WTC11 (cell line): ENCODE measurements around the gene OGFOD1. TPM values are rescaled to one million over a fixed set of nuclear protein-coding genes. Genes with fewer than 3 reads are reported as not detected.

Experiments used
- ATAC-seq: fragments of 200-7000 bp; cut with Tn5 transposase; 2 replicates; pipeline ENCODE4 v1.10.0; 2021; ENCODE audit warnings: mild to moderate bottlenecking, moderate library complexity
- CTCF ChIA-PET: fragments of 300-600 bp; sonication (Branson Sonifier 250); formaldehyde crosslinking; loops from one replicate; lab custom pipeline; 2021; ENCODE audit warnings: antibody characterized with exemption; lab: Charles Lee
- POLR2A ChIA-PET: fragments of 350-600 bp; sonication (Branson Sonifier 250); formaldehyde crosslinking; loops from one replicate; lab custom pipeline; 2021; ENCODE audit warnings: antibody characterized with exemption; lab: Charles Lee
- DNase-seq: peaks from one replicate; pipeline ENCODE4 v3.0.0; 2021; ENCODE audit warnings: low spot score
- H3K27ac Mint-ChIP-seq: 2 replicates; pipeline ENCODE4 v1.8.0; 2021; ENCODE audit warnings: mixed read lengths
- H3K27me3 Mint-ChIP-seq: 2 replicates; pipeline ENCODE4 v1.8.0; 2021; ENCODE audit warnings: low read depth, mild to moderate bottlenecking, moderate library complexity, mixed read lengths
- H3K36me3 Mint-ChIP-seq: 2 replicates; pipeline ENCODE4 v1.8.0; 2021; ENCODE audit warnings: mixed read lengths
- H3K4me1 Mint-ChIP-seq: 2 replicates; pipeline ENCODE4 v1.8.0; 2022; ENCODE audit warnings: mixed read lengths
- H3K4me3 Mint-ChIP-seq: 2 replicates; pipeline ENCODE4 v1.8.0; 2021; ENCODE audit warnings: mild to moderate bottlenecking, moderate library complexity, mixed read lengths
- H3K9me3 Mint-ChIP-seq: 2 replicates; pipeline ENCODE4 v1.8.0; 2021; ENCODE audit warnings: mixed read lengths
- ARID4B ChIP-seq: sonication (generic); formaldehyde crosslinking; IDR thresholded peaks from 2 replicates; pipeline ENCODE4 v1.8.0; 2023; ENCODE audit warnings: missing genetic modification reagents, mild to moderate bottlenecking, borderline replicate concordance
- CBFB ChIP-seq: sonication (generic); formaldehyde crosslinking; IDR thresholded peaks from 2 replicates; pipeline ENCODE4 v1.8.1; 2022; ENCODE audit warnings: mild to moderate bottlenecking, low read depth, missing genetic modification reagents
- E2F4 ChIP-seq: sonication (generic); formaldehyde crosslinking; IDR thresholded peaks from 2 replicates; pipeline ENCODE4 v1.8.1; 2022; ENCODE audit warnings: low read depth, mild to moderate bottlenecking, moderate library complexity, missing genetic modification reagents, borderline replicate concordance
- FOXK1 ChIP-seq: sonication (generic); formaldehyde crosslinking; IDR thresholded peaks from 2 replicates; pipeline ENCODE4 v1.8.0; 2022; ENCODE audit warnings: mild to moderate bottlenecking, moderate library complexity, missing genetic modification reagents
- IRF1 ChIP-seq: sonication (generic); formaldehyde crosslinking; IDR thresholded peaks from 2 replicates; pipeline ENCODE4 v1.8.0; 2023; ENCODE audit warnings: missing genetic modification reagents
- MLX ChIP-seq: sonication (generic); formaldehyde crosslinking; IDR thresholded peaks from 2 replicates; pipeline ENCODE4 v1.8.1; 2023; ENCODE audit warnings: mild to moderate bottlenecking, missing genetic modification reagents, moderate library complexity
- MYBL2 ChIP-seq: sonication (generic); formaldehyde crosslinking; IDR thresholded peaks from 2 replicates; pipeline ENCODE4 v1.8.1; 2023; ENCODE audit warnings: mild to moderate bottlenecking, moderate library complexity, missing genetic modification reagents
- NFE2L1 ChIP-seq: sonication (generic); formaldehyde crosslinking; IDR thresholded peaks from 2 replicates; pipeline ENCODE4 v1.8.1; 2023; ENCODE audit warnings: missing genetic modification reagents
- NFYB ChIP-seq: sonication (generic); formaldehyde crosslinking; conservative IDR thresholded peaks from 2 replicates; pipeline ENCODE4 v1.8.0; 2022; ENCODE audit warnings: low read depth, missing genetic modification reagents
- NR3C1 ChIP-seq: sonication (generic); formaldehyde crosslinking; conservative IDR thresholded peaks from 2 replicates; pipeline ENCODE4 v1.8.1; 2023; ENCODE audit warnings: low read depth, mild to moderate bottlenecking, missing genetic modification reagents
- PRRX2 ChIP-seq: fragments of 250-450 bp; sonication (Bioruptor Pico); IDR thresholded peaks from 2 replicates; pipeline ENCODE4 v1.8.0; 2021; ENCODE audit warnings: mild to moderate bottlenecking
- SMAD4 ChIP-seq: sonication (generic); formaldehyde crosslinking; IDR thresholded peaks from 2 replicates; pipeline ENCODE4 v1.8.0; 2022; ENCODE audit warnings: mild to moderate bottlenecking, missing genetic modification reagents
- SOX15 ChIP-seq: fragments of 250-450 bp; sonication (Bioruptor Pico); IDR thresholded peaks from 2 replicates; pipeline ENCODE4 v1.9.0; 2021; ENCODE audit warnings: mild to moderate bottlenecking
- TEAD4 ChIP-seq: sonication (generic); formaldehyde crosslinking; IDR thresholded peaks from 2 replicates; pipeline ENCODE4 v1.8.0; 2022; ENCODE audit warnings: mild to moderate bottlenecking, missing genetic modification reagents
- ZNF281 ChIP-seq: sonication (generic); formaldehyde crosslinking; IDR thresholded peaks from 2 replicates; pipeline ENCODE4 v1.8.0; 2023; ENCODE audit warnings: mild to moderate bottlenecking, missing genetic modification reagents
- ZNF416 ChIP-seq: fragments of 250-450 bp; sonication (Bioruptor Pico); IDR thresholded peaks from 2 replicates; pipeline ENCODE4 v1.9.0; 2021; ENCODE audit warnings: mild to moderate bottlenecking, inconsistent platforms
- ZNF425 ChIP-seq: fragments of 250-450 bp; sonication (Bioruptor Pico); conservative IDR thresholded peaks from 2 replicates; pipeline ENCODE4 v1.9.0; 2021; ENCODE audit warnings: mild to moderate bottlenecking
- ZNF532 ChIP-seq: fragments of 250-450 bp; sonication (Bioruptor Pico); IDR thresholded peaks from 2 replicates; pipeline ENCODE4 v1.9.0; 2021; ENCODE audit warnings: mild to moderate bottlenecking, borderline replicate concordance
- total RNA-seq: library from RNA; stranded (reverse); gene quantifications from 3 replicates; pipeline ENCODE4 v1.2.3, GENCODE V29; 2021

The OGFOD1 gene
- total RNA-seq, 1 experiment from 2014 or later: 50.5 TPM

GRCh38 chr16:56479469-56479868, 28.1 kb downstream of the OGFOD1 start:
- POLR2A ChIA-PET: interaction anchor here (0.9 kb wide), 1 partner anchor 28 kb away, joined by 6 read pairs; the partner anchor contains the start of genes NUDT21 and OGFOD1

More at GRCh38 chr16:56479469-56479868, 28.1 kb downstream of the OGFOD1 start:
- no peak for TF ChIP-seq FOXK1 (CRISPR knock-in tag)
- TF ChIP-seq ZNF416 (CRISPR knock-in tag): no peak
- no peak for TF ChIP-seq ZNF281 (CRISPR knock-in tag)
- TF ChIP-seq MYBL2 (CRISPR knock-in tag): no peak
- TF ChIP-seq ZNF425 (CRISPR knock-in tag): no peak
- TF ChIP-seq CBFB (CRISPR knock-in tag): no peak
- TF ChIP-seq NFYB: no peak
- TF ChIP-seq SMAD4 (CRISPR knock-in tag): no peak
- no peak for TF ChIP-seq MLX
- TF ChIP-seq IRF1: no peak
- no peak for TF ChIP-seq E2F4
- TF ChIP-seq SOX15 (CRISPR knock-in tag): no peak
- no peak for TF ChIP-seq ARID4B (CRISPR knock-in tag)
- TF ChIP-seq TEAD4 (CRISPR knock-in tag): no peak
- no peak for TF ChIP-seq NR3C1 (CRISPR knock-in tag)
- TF ChIP-seq PRRX2 (CRISPR knock-in tag): no peak
- no peak for TF ChIP-seq ZNF532 (CRISPR knock-in tag)
- TF ChIP-seq NFE2L1 (CRISPR knock-in tag): no peak
- Mint-ChIP-seq H3K4me3 (no peak overlapping the region), H3K27me3 (no peaks in the 10 kb centered on the region), H3K36me3 (peaks cover 33% of the 10 kb centered on the region), H3K4me1 (peaks cover 11% of the 10 kb centered on the region), H3K27ac (peak overlapping the region; percentile 30), H3K9me3 (no peaks in the 10 kb centered on the region)
- DNase-seq (peak; percentile 19), ATAC-seq (peak; percentile 69)
- CTCF ChIA-PET: interaction anchor here (1.0 to 1.9 kb wide), 2 partner anchors 68 to 223 kb away, joined by 5 to 7 read pairs; no protein-coding TSS in a partner anchor
